HepG2 (cell line): ENCODE measurements around the gene MILR1. TPM values are rescaled to one million over a fixed set of nuclear protein-coding genes. Genes with fewer than 3 reads are reported as not detected.

Experiments
- ARNT ChIP-seq: fragments of 450-650 bp; IDR thresholded peaks from 2 replicates; pipeline ENCODE4 v1.6.1; 2017
- MED13 ChIP-seq: sonication (generic); formaldehyde crosslinking; IDR thresholded peaks from 2 replicates; pipeline ENCODE4 v1.5.0; 2020; ENCODE audit warnings: missing genetic modification reagents
- NCOR1 ChIP-seq: fragments of 200-600 bp; sonication (generic); IDR thresholded peaks from 2 replicates; pipeline ENCODE4 v1.7.0; 2017; ENCODE audit warnings: antibody characterized with exemption, low read length, borderline replicate concordance
- NONO ChIP-seq, 2 experiments: fragments of 450-650 bp in 1 of 2; sonication (generic) in 1 of 2; formaldehyde crosslinking in 1 of 2; IDR thresholded peaks in 1 of 2; conservative IDR thresholded peaks in 1 of 2; 2 replicates each; pipeline versions ENCODE4 v1.6.1 to v1.8.0; 2017 to 2022; ENCODE audit warnings: mild to moderate bottlenecking in 1 of 2, missing genetic modification reagents in 1 of 2, moderate library complexity in 1 of 2
- NR2F6 ChIP-seq, 2 experiments: IDR thresholded peaks; 2 replicates each; pipeline ENCODE4 v1.6.1; 2016; ENCODE audit warnings: antibody characterized with exemption in 1 of 2, mild to moderate bottlenecking in 1 of 2
- SATB2 ChIP-seq: sonication (generic); formaldehyde crosslinking; IDR thresholded peaks from 2 replicates; pipeline ENCODE4 v1.5.0; 2020; ENCODE audit warnings: missing genetic modification reagents
- SP4 ChIP-seq: sonication (generic); formaldehyde crosslinking; IDR thresholded peaks from 2 replicates; pipeline ENCODE4 v1.8.1; 2023; ENCODE audit warnings: mild to moderate bottlenecking, missing genetic modification reagents
- TCF7 ChIP-seq: sonication (generic); IDR thresholded peaks from 2 replicates; pipeline ENCODE4 v1.6.1; 2016; ENCODE audit warnings: antibody characterized with exemption, low read depth
- ZBTB21 ChIP-seq: sonication (generic); formaldehyde crosslinking; IDR thresholded peaks from 2 replicates; pipeline ENCODE4 v1.4.0; 2020; ENCODE audit warnings: missing genetic modification reagents
- ZNF570 ChIP-seq: sonication (generic); formaldehyde crosslinking; IDR thresholded peaks from 2 replicates; pipeline ENCODE4 v1.4.0; 2020; ENCODE audit warnings: mild to moderate bottlenecking, missing genetic modification reagents, borderline replicate concordance
- polyA plus RNA-seq, 8 experiments: library from polyadenylated mRNA; depleted of rRNA in 3 of 8; stranded (reverse) in 7 of 8; unstranded in 1 of 8; fragments of >200 nt; fragmentation: Illumina TruSeq in 4 of 8; extraction: Trizol in 4 of 8; gene quantifications; 2 replicates each; pipeline versions ENCODE4 v1.2.1 to v1.2.3, GENCODE V29; 2011 to 2016; ENCODE audit warnings: low read depth in 4 of 8, missing spikeins in 1 of 8, mixed read lengths in 1 of 8; ENCODE audit not compliant: insufficient read depth in 1 of 8
- total RNA-seq, 5 experiments: library from RNA; depleted of rRNA; stranded (reverse); fragments of >200 nt; fragmentation: Illumina TruSeq; extraction: Trizol; gene quantifications; 2 replicates each; pipeline ENCODE4 v1.2.3, GENCODE V29; 2016; ENCODE audit warnings: low read depth in 1 of 5
- TF ChIP-seq, protein P1 (sequence below): sonication (generic); formaldehyde crosslinking; IDR thresholded peaks from one replicate; pipeline ENCODE4 v1.5.1; 2020; ENCODE audit warnings: mild to moderate bottlenecking, missing genetic modification reagents; ENCODE audit errors: not compliant biosample characterization
- TF ChIP-seq, protein P2 (sequence below): sonication (generic); formaldehyde crosslinking; IDR thresholded peaks from 2 replicates; pipeline ENCODE4 v1.4.0; 2020; ENCODE audit warnings: mild to moderate bottlenecking, missing genetic modification reagents

The MILR1 gene
- total and polyA plus RNA-seq, 2 of the 13 experiments (the other 11 are each of a cell fraction or from before 2014, with no cell fraction given), result 0.27 to 1.7 TPM

GRCh38 chr17:64496786-64497564, 48.1 kb downstream of the MILR1 start, which contains the start of gene POLG2 (continued):
- TF ChIP-seq NONO (IDR thresholded peaks at IDR 0.05) (peak; percentile 60; the same call in 1 of the 2 replicates), NONO (CRISPR knock-in tag; conservative IDR thresholded peaks at IDR 0.05) (peak; percentile 96), SP4 (CRISPR knock-in tag) (peak; percentile 78), ZBTB21 (CRISPR knock-in tag) (peak; percentile 40; the same call in 1 of the 2 replicates), NCOR1 (0 out of 2 replicates have a peak, but pooled peaks have one; percentile 38), TCF7 (no peak), SATB2 (CRISPR knock-in tag) (peak; percentile 48), MED13 (CRISPR knock-in tag) (no peak), ARNT (no peak), ZNF570 (CRISPR knock-in tag) (0 out of 2 replicates have a peak, but pooled peaks have one; percentile 50), NR2F6 (IDR thresholded peaks at IDR 0.05) (0 out of 2 replicates have a peak, but pooled peaks have one; percentile 23), NR2F6 (CRISPR knock-in tag; IDR thresholded peaks at IDR 0.05) (no peak; the same call in none of the 2 replicates)
- TF ChIP-seq, protein P1, sequence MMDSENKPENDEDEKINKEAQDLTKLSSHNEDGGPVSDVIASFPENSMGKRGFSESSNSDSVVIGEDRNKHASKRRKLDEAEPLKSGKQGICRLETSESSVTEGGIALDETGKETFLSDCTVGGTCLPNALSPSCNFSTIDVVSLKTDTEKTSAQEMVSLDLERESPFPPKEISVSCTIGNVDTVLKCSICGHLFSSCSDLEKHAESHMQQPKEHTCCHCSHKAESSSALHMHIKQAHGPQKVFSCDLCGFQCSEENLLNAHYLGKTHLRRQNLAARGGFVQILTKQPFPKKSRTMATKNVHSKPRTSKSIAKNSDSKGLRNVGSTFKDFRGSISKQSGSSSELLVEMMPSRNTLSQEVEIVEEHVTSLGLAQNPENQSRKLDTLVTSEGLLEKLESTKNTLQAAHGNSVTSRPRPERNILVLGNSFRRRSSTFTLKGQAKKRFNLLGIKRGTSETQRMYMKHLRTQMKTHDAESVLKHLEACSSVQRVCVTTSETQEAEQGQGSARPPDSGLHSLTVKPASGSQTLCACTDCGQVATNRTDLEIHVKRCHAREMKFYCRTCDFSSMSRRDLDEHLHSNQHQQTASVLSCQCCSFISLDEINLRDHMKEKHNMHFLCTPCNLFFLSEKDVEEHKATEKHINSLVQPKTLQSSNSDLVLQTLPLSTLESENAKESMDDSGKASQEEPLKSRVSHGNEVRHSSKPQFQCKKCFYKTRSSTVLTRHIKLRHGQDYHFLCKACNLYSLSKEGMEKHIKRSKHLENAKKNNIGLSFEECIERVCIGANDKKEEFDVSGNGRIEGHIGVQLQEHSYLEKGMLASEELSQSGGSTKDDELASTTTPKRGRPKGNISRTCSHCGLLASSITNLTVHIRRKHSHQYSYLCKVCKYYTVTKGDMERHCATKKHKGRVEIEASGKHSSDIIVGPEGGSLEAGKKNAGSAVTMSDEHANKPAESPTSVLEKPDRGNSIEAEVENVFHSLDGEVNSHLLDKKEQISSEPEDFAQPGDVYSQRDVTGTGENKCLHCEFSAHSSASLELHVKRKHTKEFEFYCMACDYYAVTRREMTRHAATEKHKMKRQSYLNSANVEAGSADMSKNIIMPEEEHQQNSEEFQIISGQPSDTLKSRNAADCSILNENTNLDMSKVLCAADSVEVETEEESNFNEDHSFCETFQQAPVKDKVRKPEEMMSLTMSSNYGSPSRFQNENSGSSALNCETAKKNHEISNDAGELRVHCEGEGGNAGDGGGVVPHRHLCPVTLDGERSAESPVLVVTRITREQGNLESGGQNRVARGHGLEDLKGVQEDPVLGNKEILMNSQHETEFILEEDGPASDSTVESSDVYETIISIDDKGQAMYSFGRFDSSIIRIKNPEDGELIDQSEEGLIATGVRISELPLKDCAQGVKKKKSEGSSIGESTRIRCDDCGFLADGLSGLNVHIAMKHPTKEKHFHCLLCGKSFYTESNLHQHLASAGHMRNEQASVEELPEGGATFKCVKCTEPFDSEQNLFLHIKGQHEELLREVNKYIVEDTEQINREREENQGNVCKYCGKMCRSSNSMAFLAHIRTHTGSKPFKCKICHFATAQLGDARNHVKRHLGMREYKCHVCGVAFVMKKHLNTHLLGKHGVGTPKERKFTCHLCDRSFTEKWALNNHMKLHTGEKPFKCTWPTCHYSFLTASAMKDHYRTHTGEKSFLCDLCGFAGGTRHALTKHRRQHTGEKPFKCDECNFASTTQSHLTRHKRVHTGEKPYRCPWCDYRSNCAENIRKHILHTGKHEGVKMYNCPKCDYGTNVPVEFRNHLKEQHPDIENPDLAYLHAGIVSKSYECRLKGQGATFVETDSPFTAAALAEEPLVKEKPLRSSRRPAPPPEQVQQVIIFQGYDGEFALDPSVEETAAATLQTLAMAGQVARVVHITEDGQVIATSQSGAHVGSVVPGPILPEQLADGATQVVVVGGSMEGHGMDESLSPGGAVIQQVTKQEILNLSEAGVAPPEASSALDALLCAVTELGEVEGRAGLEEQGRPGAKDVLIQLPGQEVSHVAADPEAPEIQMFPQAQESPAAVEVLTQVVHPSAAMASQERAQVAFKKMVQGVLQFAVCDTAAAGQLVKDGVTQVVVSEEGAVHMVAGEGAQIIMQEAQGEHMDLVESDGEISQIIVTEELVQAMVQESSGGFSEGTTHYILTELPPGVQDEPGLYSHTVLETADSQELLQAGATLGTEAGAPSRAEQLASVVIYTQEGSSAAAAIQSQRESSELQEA (CRISPR knock-in tag), result peak; percentile 76
- TF ChIP-seq, protein P2, sequence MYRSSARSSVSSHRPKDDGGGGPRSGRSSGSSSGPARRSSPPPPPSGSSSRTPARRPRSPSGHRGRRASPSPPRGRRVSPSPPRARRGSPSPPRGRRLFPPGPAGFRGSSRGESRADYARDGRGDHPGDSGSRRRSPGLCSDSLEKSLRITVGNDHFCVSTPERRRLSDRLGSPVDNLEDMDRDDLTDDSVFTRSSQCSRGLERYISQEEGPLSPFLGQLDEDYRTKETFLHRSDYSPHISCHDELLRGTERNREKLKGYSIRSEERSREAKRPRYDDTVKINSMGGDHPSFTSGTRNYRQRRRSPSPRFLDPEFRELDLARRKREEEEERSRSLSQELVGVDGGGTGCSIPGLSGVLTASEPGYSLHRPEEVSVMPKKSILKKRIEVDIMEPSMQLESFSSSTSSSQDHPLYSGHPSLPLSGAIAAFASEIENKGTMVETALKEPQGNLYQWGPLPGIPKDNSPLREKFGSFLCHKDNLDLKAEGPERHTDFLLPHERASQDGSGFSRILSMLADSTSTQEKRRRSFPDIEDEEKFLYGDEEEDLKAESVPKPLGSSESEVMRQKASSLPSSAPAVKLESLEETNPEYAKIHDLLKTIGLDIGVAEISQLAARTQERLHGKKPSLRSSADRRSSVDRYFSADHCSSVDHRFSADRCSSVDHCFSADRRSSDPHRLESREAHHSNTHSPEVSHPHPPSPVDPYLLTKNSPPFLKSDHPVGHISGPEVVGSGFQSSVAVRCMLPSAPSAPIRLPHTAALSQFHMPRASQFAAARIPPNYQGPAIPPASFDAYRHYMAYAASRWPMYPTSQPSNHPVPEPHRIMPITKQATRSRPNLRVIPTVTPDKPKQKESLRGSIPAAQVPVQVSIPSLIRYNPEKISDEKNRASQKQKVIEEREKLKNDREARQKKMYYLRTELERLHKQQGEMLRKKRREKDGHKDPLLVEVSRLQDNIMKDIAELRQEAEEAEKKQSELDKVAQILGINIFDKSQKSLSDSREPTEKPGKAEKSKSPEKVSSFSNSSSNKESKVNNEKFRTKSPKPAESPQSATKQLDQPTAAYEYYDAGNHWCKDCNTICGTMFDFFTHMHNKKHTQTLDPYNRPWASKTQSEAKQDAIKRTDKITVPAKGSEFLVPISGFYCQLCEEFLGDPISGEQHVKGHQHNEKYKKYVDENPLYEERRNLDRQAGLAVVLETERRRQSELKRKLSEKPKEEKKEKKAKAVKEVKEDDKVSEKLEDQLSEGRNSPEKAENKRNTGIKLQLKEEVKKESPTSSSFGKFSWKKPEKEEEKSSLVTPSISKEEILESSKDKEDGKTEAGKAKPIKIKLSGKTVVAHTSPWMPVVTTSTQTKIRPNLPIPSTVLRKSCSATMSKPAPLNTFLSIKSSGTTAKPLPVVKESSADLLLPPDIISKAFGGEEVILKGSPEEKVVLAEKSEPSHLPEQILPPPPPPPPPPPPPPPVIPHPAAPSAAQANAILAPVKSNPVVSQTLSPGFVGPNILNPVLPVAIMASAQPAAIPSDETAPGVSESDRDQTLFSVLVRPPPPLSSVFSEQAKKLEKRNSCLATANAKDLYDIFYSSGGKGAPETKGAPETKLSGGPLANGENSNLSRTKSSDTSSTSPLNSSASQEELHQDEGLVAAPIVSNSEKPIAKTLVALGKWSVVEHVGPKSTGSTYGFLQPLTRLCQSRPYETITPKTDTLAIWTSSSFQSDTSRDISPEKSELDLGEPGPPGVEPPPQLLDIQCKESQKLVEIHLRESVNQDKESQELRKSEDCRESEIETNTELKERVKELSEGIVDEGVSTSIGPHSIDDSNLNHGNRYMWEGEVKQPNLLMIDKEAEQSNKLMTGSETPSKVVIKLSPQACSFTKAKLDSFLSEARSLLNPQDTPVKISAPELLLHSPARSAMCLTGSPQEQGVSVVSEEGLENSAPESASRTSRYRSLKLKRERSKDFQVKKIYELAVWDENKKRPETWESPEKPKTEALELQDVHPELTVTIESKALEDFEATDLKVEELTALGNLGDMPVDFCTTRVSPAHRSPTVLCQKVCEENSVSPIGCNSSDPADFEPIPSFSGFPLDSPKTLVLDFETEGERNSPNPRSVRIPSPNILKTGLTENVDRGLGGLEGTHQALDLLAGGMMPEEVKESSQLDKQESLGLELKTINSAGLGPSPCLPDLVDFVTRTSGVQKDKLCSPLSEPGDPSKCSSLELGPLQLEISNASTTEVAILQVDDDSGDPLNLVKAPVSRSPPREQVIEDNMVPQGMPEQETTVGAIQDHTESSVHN, result no peak
